ENCODE results near the gene FAM89B. TPM values are rescaled to one million over a fixed set of nuclear protein-coding genes. Genes with fewer than 3 reads are reported as not detected.

Gene FAM89B
- total and polyA plus RNA-seq, 2 of the 8 experiments (the other 6 are each of a cell fraction or from before 2014, with no cell fraction given): 15.8 to 32.4 TPM

DNA sequence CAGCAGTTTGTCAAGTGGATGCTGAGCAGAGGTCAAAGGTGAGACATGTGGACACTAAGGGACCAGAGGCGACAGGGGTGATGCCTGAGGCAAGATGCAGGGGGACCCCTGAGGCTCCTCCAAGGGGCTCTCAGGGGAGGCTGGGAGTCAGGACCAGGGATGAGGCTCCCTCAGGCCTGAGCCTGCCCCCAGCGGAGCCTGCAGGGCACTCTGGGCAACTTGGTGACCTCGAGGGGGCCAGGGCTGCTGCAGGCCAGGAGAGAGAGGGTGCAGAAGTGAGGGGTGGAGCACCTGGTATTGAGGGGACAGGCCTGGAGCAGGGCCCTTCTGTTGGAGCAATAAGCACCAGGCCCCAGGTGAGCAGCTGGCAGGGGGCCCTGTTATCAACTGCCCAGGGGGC lies 9.6 kb downstream of the FAM89B start:
- no peak overlapping the region for H2BK5ac ChIP-seq (ENCODE audit: low read depth, low read length)
- FAIRE-seq: no peak
- no peak overlapping the region for H3K27ac ChIP-seq (ENCODE audit: low read depth, low read length)
- TF ChIP-seq RFX5 (IDR thresholded peaks at IDR 0.05; ENCODE audit: borderline replicate concordance, low read depth, low read length) (no peak), FOSL1 (IDR thresholded peaks at IDR 0.05; ENCODE audit: insufficient read depth, low read depth, low read length) (no peak)
- TF ChIP-seq, protein P1, sequence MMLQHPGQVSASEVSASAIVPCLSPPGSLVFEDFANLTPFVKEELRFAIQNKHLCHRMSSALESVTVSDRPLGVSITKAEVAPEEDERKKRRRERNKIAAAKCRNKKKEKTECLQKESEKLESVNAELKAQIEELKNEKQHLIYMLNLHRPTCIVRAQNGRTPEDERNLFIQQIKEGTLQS (IDR thresholded peaks at IDR 0.05; ENCODE audit: insufficient read depth, low read depth, low read length): no peak
- H3K79me2 ChIP-seq (ENCODE audit: control insufficient read depth in 1 of 2, insufficient read depth in 2 of 2, low read length in 2 of 2): no peaks in the 10 kb centered on the region
- H2AK5ac ChIP-seq (ENCODE audit: low read depth, low read length): no peak overlapping the region
- H3K14ac ChIP-seq (ENCODE audit: insufficient read length): no peak overlapping the region
- 83% methylated on average over 3 of the region's 3 CpGs; no CpG with 5 or more reads in 1 of the 2 experiments for WGBS, 2 experiments (ENCODE audit: extremely low coverage in 1 of 2, insufficient coverage in 1 of 2, insufficient read length in 1 of 2, insufficient replicate concordance in 2 of 2, low coverage in 1 of 2, low lambda C conversion rate in 2 of 2, missing lambda C conversion rate in 1 of 2)
- no peak overlapping the region; the same call in 1 of the 2 replicates for H4K8ac ChIP-seq (ENCODE audit: extremely low read depth, insufficient read depth, low read length)
- H2BK20ac ChIP-seq (ENCODE audit: low read length): no peak overlapping the region
- no peak overlapping the region for H3K4me2 ChIP-seq (ENCODE audit: insufficient read depth in 1 of 2, low read depth in 2 of 2, low read length in 2 of 2)
- H2AFZ ChIP-seq (ENCODE audit: low read length): no peak overlapping the region
- H3K18ac ChIP-seq (ENCODE audit: extremely low read depth, low read length): no peak overlapping the region
- CTCF ChIA-PET (ENCODE audit: partially characterized antibody): interaction anchor here (1.0 to 14.5 kb wide), 4 partner anchors 7 to 21 kb away, joined by 3 to 162 read pairs (median 74); partner anchors contain the start of genes FAM89B, KCNK7 and ZNRD2
- H3K23me2 ChIP-seq (ENCODE audit: low read depth, low read length): peaks cover 3% of the 10 kb centered on the region; the same call in 1 of the 2 replicates
- no peak overlapping the region for H4K91ac ChIP-seq (replicated peaks; ENCODE audit: insufficient read length, low read length)
- H3K4me1 ChIP-seq (replicated peaks in 1 of 4; ENCODE audit: control insufficient read depth in 3 of 4, insufficient read depth in 4 of 4, low read length in 3 of 4): peaks cover 0 to 12% (median 4%) of the 10 kb centered on the region in 4 experiments; a peak in 5 of 7 replicates
- no peak overlapping the region for H3K23ac ChIP-seq (ENCODE audit: insufficient read length)
- H3K56ac ChIP-seq (replicated peaks; ENCODE audit: insufficient read length, low read depth, low read length): no peak overlapping the region
- POLR2A ChIA-PET (ENCODE audit: partially characterized antibody): interaction anchor here (1.1 to 2.1 kb wide), 2 partner anchors 18 to 21 kb away, joined by 4 to 5 read pairs; no protein-coding TSS in a partner anchor
- no peak overlapping the region for H3K4me3 ChIP-seq (ENCODE audit: extremely low read depth in 1 of 4, insufficient read depth in 2 of 4, low read depth in 3 of 4, low read length in 4 of 4)
- H3K9me3 ChIP-seq (ENCODE audit: insufficient read depth in 2 of 2, low read depth in 1 of 2, low read length in 1 of 2): no peaks in the 10 kb centered on the region
- no peaks in the 10 kb centered on the region for H3K79me1 ChIP-seq (ENCODE audit: low read depth, low read length)
- no peak overlapping the region for H2BK120ac ChIP-seq (replicated peaks; ENCODE audit: low read depth, low read length)
- peaks cover 0 to 2% of the 10 kb centered on the region in 2 experiments for H4K20me1 ChIP-seq (replicated peaks in 1 of 2; ENCODE audit: control insufficient read depth in 1 of 2, insufficient read depth in 2 of 2, low read length in 2 of 2)
- no peak overlapping the region for H2BK15ac ChIP-seq (ENCODE audit: low read length)
- H2BK12ac ChIP-seq (ENCODE audit: low read depth, low read length): no peak overlapping the region
- H3K4ac ChIP-seq (replicated peaks; ENCODE audit: insufficient read length, low read depth, low read length): no peak overlapping the region
- no peak overlapping the region for H4K5ac ChIP-seq (ENCODE audit: insufficient read length, low read depth, low read length)
- no peak overlapping the region for H3K9ac ChIP-seq (replicated peaks in 1 of 4; ENCODE audit: extremely low read depth in 1 of 4, low read depth in 3 of 4, low read length in 3 of 4)
- no peak for DNase-seq (ENCODE audit: low read depth in 1 of 2, low spot score in 2 of 2)
- peaks cover 20 to 60% (median 46%) of the 10 kb centered on the region in 4 experiments; a peak in 6 of 7 replicates for H3K27me3 ChIP-seq (replicated peaks in 1 of 4; ENCODE audit: control insufficient read depth in 3 of 4, extremely low read depth in 1 of 4, insufficient read depth in 3 of 4, low read length in 3 of 4)
- no peaks in the 10 kb centered on the region for H3K36me3 ChIP-seq (ENCODE audit: control insufficient read depth in 2 of 4, insufficient read depth in 4 of 4, low read length in 3 of 4)

All from H1 (cell line).